GM23248 (cell line): ENCODE measurements around the gene GHR.

Source experiments
- EZH2 ChIP-seq: fragments of 200-600 bp; sonication (generic); IDR thresholded peaks from 2 replicates; pipeline ENCODE4 v1.6.1; 2018; ENCODE audit warnings: antibody characterized with exemption, mild to moderate bottlenecking; ENCODE audit not compliant: insufficient read depth, poor library complexity, severe bottlenecking
- EZH2phosphoT487 ChIP-seq: fragments of 200-600 bp; sonication (generic); IDR thresholded peaks from 2 replicates; pipeline ENCODE4 v1.6.1; 2018; ENCODE audit warnings: antibody characterized with exemption, moderate library complexity, mild to moderate bottlenecking, low read depth; ENCODE audit not compliant: insufficient read depth

- no peak for TF ChIP-seq EZH2
- TF ChIP-seq EZH2phosphoT487: no peak
Observed at GRCh38 chr5:42715785-42716184, 292.5 kb downstream of the GHR start.
